GM10847 (cell line): ENCODE data around the gene TRA2A.
A peak's percentile ranks its signal among the peaks of the same experiment; 100 is the strongest.

Experiments used
- POLR2A ChIP-seq: IDR thresholded peaks from 2 replicates; pipeline ENCODE4 v1.6.1; 2011; ENCODE audit not compliant: insufficient read length; ENCODE audit errors: extremely low read depth

Gene TRA2A

GRCh38 chr7:23524473-23524872, 7.3 kb downstream of the TRA2A start:
- no peak for TF ChIP-seq POLR2A

GRCh38 chr7:23523486-23524075, 8.2 kb downstream of the TRA2A start:
- no peak for TF ChIP-seq POLR2A

GRCh38 chr7:23520582-23520981, 11.2 kb downstream of the TRA2A start:
- no peak for TF ChIP-seq POLR2A

GRCh38 chr7:23514755-23515154, 17.0 kb downstream of the TRA2A start:
- TF ChIP-seq POLR2A: no peak

- TF ChIP-seq POLR2A: no peak
These were observed 37.8 kb downstream of the TRA2A start for GRCh38 chr7:23494009-23494408.

GRCh38 chr7:23491502-23491901, 40.3 kb downstream of the TRA2A start:
- TF ChIP-seq POLR2A: no peak

GRCh38 chr7:23490357-23491135, 41.2 kb downstream of the TRA2A start:
- peak; percentile 39 for TF ChIP-seq POLR2A

- no peak for TF ChIP-seq POLR2A
These were observed 44.1 kb downstream of the TRA2A start for GRCh38 chr7:23487670-23488069.

- TF ChIP-seq POLR2A: no peak
These were observed 45.6 kb downstream of the TRA2A start for GRCh38 chr7:23486002-23486773.

GRCh38 chr7:23482686-23483085, 49.1 kb downstream of the TRA2A start:
- no peak for TF ChIP-seq POLR2A

- no peak for TF ChIP-seq POLR2A
These were observed 53.6 kb downstream of the TRA2A start for GRCh38 chr7:23477962-23478866.

- TF ChIP-seq POLR2A: no peak
These were observed 54.7 kb downstream of the TRA2A start for GRCh38 chr7:23477157-23477499.

- no peak for TF ChIP-seq POLR2A
These were observed 55.3 kb downstream of the TRA2A start for GRCh38 chr7:23476286-23477156.

- TF ChIP-seq POLR2A: no peak
These were observed 56.3 kb downstream of the TRA2A start for GRCh38 chr7:23475576-23475839.
